ENCODE results near the gene LSMEM2.
"Not testable (repeated sequence)": the region's sequence is repeated elsewhere in the genome, so short reads cannot be mapped to it uniquely, and the experiment has no call there.

Gene LSMEM2

GRCh38 chr3:50278880-50279224 is at the start of gene LSMEM2:
Gene LSMEM2 (plus strand): TSS chr3:50279087. CDS start chr3:50279114, 27 bp downstream.
- DNase-seq (ENCODE audit: low read depth in 2 of 2), result no peak

GRCh38 chr3:50229490-50229889 is 49.4 kb upstream of the LSMEM2 start:
- no peak for DNase-seq (ENCODE audit: low read depth in 2 of 2)

- no peak for DNase-seq (ENCODE audit: low read depth in 2 of 2)
Observed at GRCh38 chr3:50230104-50230793, 48.6 kb upstream of the LSMEM2 start.

GRCh38 chr3:50230794-50231125 is 48.1 kb upstream of the LSMEM2 start:
- no peak for DNase-seq (ENCODE audit: low read depth in 2 of 2)

- DNase-seq (ENCODE audit: low read depth in 2 of 2), result no peak
Observed at GRCh38 chr3:50231581-50231980, 47.3 kb upstream of the LSMEM2 start.

GRCh38 chr3:50232303-50232702 is 46.6 kb upstream of the LSMEM2 start:
- DNase-seq (ENCODE audit: low read depth in 2 of 2), result no peak

GRCh38 chr3:50233176-50233575 is 45.7 kb upstream of the LSMEM2 start:
- DNase-seq (ENCODE audit: low read depth in 2 of 2), result no peak

- peak; percentile 99 for DNase-seq (ENCODE audit: low read depth in 2 of 2)
Observed at GRCh38 chr3:50235716-50236483, 43.0 kb upstream of the LSMEM2 start, which contains the start of gene GNAI2. Gene GNAI2 (plus strand): TSS chr3:50236204. CDS start chr3:50236336, 132 bp downstream.

GRCh38 chr3:50236484-50237132 is 42.3 kb upstream of the LSMEM2 start:
- no peak for DNase-seq (ENCODE audit: low read depth in 2 of 2)

- DNase-seq (ENCODE audit: low read depth in 2 of 2), result no peak
Observed at GRCh38 chr3:50237133-50237651, 41.7 kb upstream of the LSMEM2 start.

- DNase-seq (ENCODE audit: low read depth in 2 of 2), result peak; percentile 81 to 88
Observed at GRCh38 chr3:50237754-50238548, 40.9 kb upstream of the LSMEM2 start.

- no peak for DNase-seq (ENCODE audit: low read depth in 2 of 2)
Observed at GRCh38 chr3:50238549-50239026, 40.3 kb upstream of the LSMEM2 start.

- no peak for DNase-seq (ENCODE audit: low read depth in 2 of 2)
Observed at GRCh38 chr3:50239649-50240048, 39.2 kb upstream of the LSMEM2 start.

GRCh38 chr3:50241163-50241562 is 37.7 kb upstream of the LSMEM2 start:
- DNase-seq (ENCODE audit: low read depth in 2 of 2), result no peak

- DNase-seq (ENCODE audit: low read depth in 2 of 2), result no peak
Observed at GRCh38 chr3:50241713-50242380, 37.0 kb upstream of the LSMEM2 start.

- DNase-seq (ENCODE audit: low read depth in 2 of 2), result no peak
Observed at GRCh38 chr3:50242381-50242770, 36.5 kb upstream of the LSMEM2 start.

GRCh38 chr3:50242851-50243542 is 35.9 kb upstream of the LSMEM2 start:
- DNase-seq (ENCODE audit: low read depth in 2 of 2), result peak in 1 of 2 donors; percentile 28

GRCh38 chr3:50243543-50243895 is 35.4 kb upstream of the LSMEM2 start:
- no peak for DNase-seq (ENCODE audit: low read depth in 2 of 2)

GRCh38 chr3:50244813-50245212 is 34.1 kb upstream of the LSMEM2 start:
- not testable (repeated sequence) for DNase-seq (ENCODE audit: low read depth in 2 of 2)

GRCh38 chr3:50245251-50245745 is 33.6 kb upstream of the LSMEM2 start:
- DNase-seq (ENCODE audit: low read depth in 2 of 2), result no peak

Measured in stimulated activated CD4-positive, alpha-beta T cell treated with anti-CD3 and anti-CD28 coated beads, Interleukin-15, amount 100 ng/mL, for 48 hours (primary cell).